Gastroesophageal sphincter (tissue), 4 donors: ENCODE data around the gene STIM2. TPM values are rescaled to one million over a fixed set of nuclear protein-coding genes. Genes with fewer than 3 reads are reported as not detected.

Source experiments
- ATAC-seq: fragments of 150-250 bp; one replicate; pipeline ENCODE4 v1.9.1; 2016; ENCODE audit warnings: mild to moderate bottlenecking, moderate library complexity
- H3K27ac ChIP-seq, 4 donors: fragments of 200-600 bp; sonication (generic) in 3 of 4; 1 replicate in 3 of 4; 2 replicates in 1 of 4; pipeline ENCODE4 v1.5.1; 2016 to 2019
- H3K27me3 ChIP-seq: fragments of 200-600 bp; sonication (generic); one replicate; pipeline ENCODE4 v1.5.1; 2019
- H3K36me3 ChIP-seq, 2 donors: fragments of 200-600 bp; sonication (generic); one replicate each; pipeline ENCODE4 v1.5.1; 2019; ENCODE audit warnings: control low read depth in 1 of 2
- H3K4me1 ChIP-seq, 3 donors: fragments of 200-600 bp; sonication (generic); 1 replicate in 2 of 3; 2 replicates in 1 of 3; pipeline ENCODE4 v1.5.1; 2016 to 2019; ENCODE audit warnings: control low read depth in 2 of 3
- H3K4me3 ChIP-seq, 2 donors: fragments of 200-600 bp; sonication (generic); one replicate each; pipeline ENCODE4 v1.5.1; 2019; ENCODE audit warnings: mild to moderate bottlenecking in 1 of 2, moderate library complexity in 1 of 2
- H3K9me3 ChIP-seq, 3 donors: fragments of 200-600 bp; sonication (generic); one replicate each; pipeline ENCODE4 v1.5.1; 2017 to 2019; ENCODE audit warnings: control low read depth in 2 of 3
- CTCF ChIP-seq, 4 experiments: fragments of 200-600 bp in 2 of 4; fragments of 450-650 bp in 2 of 4; sonication (generic) in 1 of 4; IDR thresholded peaks; one replicate each; pipeline ENCODE4 v1.5.1; 2017 to 2019; ENCODE audit warnings: antibody characterized with exemption in 4 of 4, mild to moderate bottlenecking in 2 of 4, moderate library complexity in 2 of 4
- EP300 ChIP-seq: sonication (generic); formaldehyde crosslinking; IDR thresholded peaks from one replicate; pipeline ENCODE4 v1.6.1; 2017; ENCODE audit warnings: antibody characterized with exemption, mild to moderate bottlenecking
- POLR2A ChIP-seq, 2 donors: fragments of 450-650 bp; IDR thresholded peaks; one replicate each; pipeline ENCODE4 v1.6.1; 2017; ENCODE audit warnings: antibody characterized with exemption in 2 of 2, mild to moderate bottlenecking in 2 of 2, moderate library complexity in 1 of 2
- POLR2AphosphoS5 ChIP-seq: sonication (generic); formaldehyde crosslinking; IDR thresholded peaks from one replicate; pipeline ENCODE4 v1.6.1; 2017; ENCODE audit warnings: antibody characterized with exemption
- WGBS, 2 donors: methylation state at CpG; one replicate each; pipeline ENCODE4 v1.1.5; 2018; ENCODE audit warnings: low coverage in 1 of 2; 5-methylcytosine and 5-hydroxymethylcytosine counted together
- total RNA-seq, 4 donors: library from RNA; depleted of rRNA; stranded (reverse); fragments of >200 nt; gene quantifications; one replicate each; pipeline ENCODE4 v1.1.0, GENCODE V29; 2016

STIM2 gene
- total RNA-seq, 4 donors from 2014 or later, result 8.4 to 11.6 (median 10.5) TPM

GRCh38 chr4:26931451-26931850 lies 70.8 kb downstream of the STIM2 start:
- H3K4me3 ChIP-seq, result no peak overlapping the region
- no peaks in the 10 kb centered on the region for H3K27me3 ChIP-seq
- WGBS, 2 donors, result 93 to 100% methylated on average over 1 of the region's 1 CpG
- H3K36me3 ChIP-seq, result no peaks in the 10 kb centered on the region
- no peak overlapping the region for H3K27ac ChIP-seq
- no peaks in the 10 kb centered on the region for H3K4me1 ChIP-seq
- no peaks in the 10 kb centered on the region for H3K9me3 ChIP-seq
- ATAC-seq, result no peak
- TF ChIP-seq CTCF (IDR thresholded peaks at IDR 0.05) (no peak), POLR2A (IDR thresholded peaks at IDR 0.05) (no peak), POLR2AphosphoS5 (no peak), EP300 (no peak)

DNA sequence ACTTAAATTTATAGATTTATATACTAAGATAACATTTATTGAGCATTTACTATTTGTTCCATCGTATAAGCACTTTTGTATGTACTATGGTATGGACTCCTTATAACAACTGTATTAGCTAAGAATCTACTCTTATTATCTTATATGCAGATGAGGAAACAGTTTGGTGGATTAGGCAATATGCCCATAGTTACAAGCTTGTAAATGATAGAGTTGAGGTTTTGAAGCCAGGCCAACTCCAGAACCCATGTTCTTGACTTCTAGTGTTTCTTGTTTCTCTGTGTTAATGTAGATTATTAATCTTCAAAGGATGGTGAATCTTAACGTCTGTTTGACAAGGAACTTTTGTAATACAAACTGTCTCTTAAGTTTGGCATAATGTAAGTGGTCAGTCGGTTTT lies 71.3 kb downstream of the STIM2 start:
- no peak for ATAC-seq
- Histone ChIP-seq H3K9me3 (no peaks in the 10 kb centered on the region), H3K27me3 (no peaks in the 10 kb centered on the region), H3K4me3 (no peak overlapping the region), H3K36me3 (no peaks in the 10 kb centered on the region), H3K27ac (no peak overlapping the region), H3K4me1 (no peaks in the 10 kb centered on the region)
- 72 to 89% methylated on average over 3 of the region's 3 CpGs for WGBS, 2 donors
- TF ChIP-seq EP300, result no peak

GRCh38 chr4:26935397-26935796 lies 74.8 kb downstream of the STIM2 start:
- Histone ChIP-seq H3K36me3 (no peaks in the 10 kb centered on the region), H3K9me3 (no peaks in the 10 kb centered on the region), H3K27me3 (no peaks in the 10 kb centered on the region), H3K4me3 (no peak overlapping the region), H3K27ac (no peak overlapping the region), H3K4me1 (no peaks in the 10 kb centered on the region)
- 86 to 88% methylated on average over 1 of the region's 1 CpG for WGBS, 2 donors
- TF ChIP-seq EP300 (no peak), POLR2AphosphoS5 (no peak), CTCF (IDR thresholded peaks at IDR 0.05) (no peak)
- ATAC-seq, result no peak

DNA sequence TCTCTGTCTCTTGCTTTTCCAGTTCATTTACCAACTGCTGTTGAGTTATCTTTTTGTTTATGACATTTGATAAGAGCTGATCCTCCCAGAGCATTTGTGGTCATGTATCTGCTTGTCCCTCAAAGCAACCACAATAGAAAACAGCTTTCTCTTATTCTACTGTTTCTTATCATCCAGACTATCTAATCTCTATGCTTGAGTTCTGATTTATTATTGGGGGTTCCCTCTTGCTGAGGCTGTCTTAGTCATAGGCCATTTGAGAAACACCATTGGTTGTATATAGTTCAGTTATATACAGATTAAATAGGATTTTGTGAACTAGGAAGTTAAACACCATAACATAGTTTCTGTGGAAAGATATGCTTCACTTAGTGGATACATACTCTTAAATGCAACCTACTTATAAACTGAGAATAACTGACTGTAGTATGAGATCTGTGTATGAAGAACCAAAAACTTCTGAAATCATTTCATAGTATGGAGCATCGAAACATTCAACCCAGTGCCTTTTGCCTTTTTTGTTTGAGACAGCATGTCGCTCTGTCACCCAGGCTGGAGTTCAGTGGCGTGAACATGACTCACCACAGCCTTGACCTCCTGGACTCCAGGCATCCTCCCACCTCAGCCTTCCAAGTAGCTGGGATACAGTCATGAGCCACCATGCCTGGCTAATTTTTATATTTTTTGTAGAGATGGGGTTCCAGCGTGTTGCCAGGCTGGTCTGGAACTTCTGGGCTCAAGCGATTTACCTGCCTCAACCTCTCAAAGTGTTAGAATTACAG lies 75.8 kb downstream of the STIM2 start:
- Histone ChIP-seq H3K9me3 (no peaks in the 10 kb centered on the region), H3K36me3 (no peaks in the 10 kb centered on the region), H3K4me1 (no peaks in the 10 kb centered on the region), H3K27me3 (no peaks in the 10 kb centered on the region), H3K27ac (no peak overlapping the region), H3K4me3 (no peak overlapping the region)
- 89 to 93% methylated on average over 3 to 5 of the region's 5 CpGs for WGBS, 2 donors
- no peak for TF ChIP-seq CTCF (IDR thresholded peaks at IDR 0.05)
- no peak for TF ChIP-seq EP300
- no peak for TF ChIP-seq POLR2A (IDR thresholded peaks at IDR 0.05)
- TF ChIP-seq POLR2AphosphoS5, result no peak
- ATAC-seq, result no peak

DNA sequence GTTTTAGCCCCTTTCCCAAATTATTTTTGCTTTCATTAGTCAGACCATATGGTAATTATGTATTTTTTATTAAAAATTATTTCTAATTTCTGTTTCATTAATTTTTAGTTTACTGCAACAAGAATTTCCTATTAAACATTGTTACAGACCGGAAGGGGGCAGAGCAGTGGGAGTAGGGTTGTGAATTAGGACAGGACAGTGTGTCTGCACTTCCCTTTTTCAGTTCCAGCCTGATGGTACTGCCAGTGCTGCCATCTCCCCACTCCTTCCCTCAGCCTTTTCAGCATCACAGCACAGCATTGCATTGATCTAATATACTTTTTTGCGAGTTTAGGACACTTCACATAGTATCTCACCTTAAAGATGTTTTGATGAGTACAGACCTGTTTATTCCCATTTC lies 76.5 kb downstream of the STIM2 start:
- no peak overlapping the region for H3K27ac ChIP-seq
- no peaks in the 10 kb centered on the region for H3K9me3 ChIP-seq
- TF ChIP-seq EP300, result no peak
- no peak for TF ChIP-seq CTCF (IDR thresholded peaks at IDR 0.05)
- TF ChIP-seq POLR2A (IDR thresholded peaks at IDR 0.05), result no peak
- no peak for TF ChIP-seq POLR2AphosphoS5
- H3K4me3 ChIP-seq, result no peak overlapping the region
- H3K36me3 ChIP-seq, result no peaks in the 10 kb centered on the region
- WGBS, 2 donors, result 83% methylated on average over 2 of the region's 2 CpGs
- no peaks in the 10 kb centered on the region for H3K4me1 ChIP-seq
- no peak for ATAC-seq
- no peaks in the 10 kb centered on the region for H3K27me3 ChIP-seq
